Ovary (tissue), 3 donors: ENCODE data around the gene KCNIP3.

ENCODE experiments used
- CTCF ChIP-seq, 3 donors: fragments of 450-650 bp in 2 of 3; fragments of 200-600 bp in 1 of 3; IDR thresholded peaks; one replicate each; pipeline versions ENCODE4 v1.5.1 to v1.8.0; 2016 to 2022; ENCODE audit warnings: antibody characterized with exemption in 3 of 3, mild to moderate bottlenecking in 1 of 3
- EP300 ChIP-seq: sonication (generic); formaldehyde crosslinking; IDR thresholded peaks from one replicate; pipeline ENCODE4 v1.6.1; 2017; ENCODE audit warnings: antibody characterized with exemption
- POLR2A ChIP-seq: fragments of 450-650 bp; IDR thresholded peaks from one replicate; pipeline ENCODE4 v1.6.1; 2017; ENCODE audit warnings: antibody characterized with exemption, mild to moderate bottlenecking, moderate library complexity
- donor health status: DM: no; HTN: no; CAD: no.

- TF ChIP-seq POLR2A (no peak), EP300 (no peak), CTCF (IDR thresholded peaks at IDR 0.05) (no peak)
Measured at GRCh38 chr2:95390272-95390880, 93.2 kb downstream of the KCNIP3 start.
